COLO829 (cell line): Measurements from ENCODE around the gene RIMBP3B.
"Not testable (repeated sequence)": the region's sequence is repeated elsewhere in the genome, so short reads cannot be mapped to it uniquely, and the experiment has no call there.

Experiments used
- DNase-seq: peaks from one replicate; pipeline ENCODE4 v3.0.0; 2012; ENCODE audit warnings: low spot score

RIMBP3B gene

GRCh38 chr22:21383701-21384467, at the start of gene RIMBP3B:
Gene RIMBP3B (plus strand): TSS chr22:21383751. CDS start chr22:21383859, 108 bp downstream.
- DNase-seq = not testable (repeated sequence)

DNA sequence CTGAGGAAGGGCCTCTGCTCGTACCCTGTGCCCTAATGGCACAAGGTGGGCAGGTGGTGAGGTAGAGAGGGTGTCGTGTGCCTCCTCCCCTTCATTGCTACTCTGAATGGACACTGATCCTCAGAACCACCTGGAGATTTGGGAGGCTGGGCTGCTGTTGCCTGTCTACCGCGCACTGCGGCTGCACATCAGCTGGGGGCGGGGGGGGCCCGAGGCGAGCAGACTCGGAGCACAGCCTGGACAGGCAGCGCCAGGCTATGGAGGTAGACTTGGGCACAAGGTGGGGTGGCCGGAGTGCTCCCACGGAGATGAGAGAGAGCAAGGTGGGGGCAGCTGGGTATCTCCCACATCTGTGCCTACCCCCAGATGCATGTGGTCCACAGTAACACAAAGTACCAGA, 26.0 kb upstream of the RIMBP3B start:
- DNase-seq = not testable (repeated sequence)

- not testable (repeated sequence) for DNase-seq
Measured at GRCh38 chr22:21360525-21360924, 23.0 kb upstream of the RIMBP3B start.

DNA sequence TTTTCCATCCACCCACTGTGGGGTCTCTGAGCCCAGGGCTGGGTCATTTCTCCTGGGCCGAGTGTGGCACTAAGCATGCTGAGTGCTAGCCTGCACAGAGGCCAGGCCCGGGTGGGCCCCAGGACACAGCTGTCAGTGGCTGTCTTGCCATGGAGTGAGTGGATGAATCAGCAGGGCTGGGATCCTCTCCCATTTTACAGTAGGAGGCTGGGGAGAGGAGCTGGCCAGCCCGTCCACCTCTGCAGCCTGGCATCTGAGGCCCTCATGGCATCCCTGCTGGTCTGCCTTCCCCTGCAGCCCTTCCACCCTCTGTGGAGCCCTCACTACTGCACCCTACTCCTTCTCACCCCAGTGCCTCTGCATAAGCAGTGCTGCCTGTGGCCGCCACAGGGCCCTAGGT, 21.1 kb upstream of the RIMBP3B start:
- not testable (repeated sequence) for DNase-seq

- DNase-seq = not testable (repeated sequence)
Measured at GRCh38 chr22:21363061-21363460, 20.5 kb upstream of the RIMBP3B start.

GRCh38 chr22:21363803-21364202, 19.7 kb upstream of the RIMBP3B start:
- DNase-seq = not testable (repeated sequence)

DNA sequence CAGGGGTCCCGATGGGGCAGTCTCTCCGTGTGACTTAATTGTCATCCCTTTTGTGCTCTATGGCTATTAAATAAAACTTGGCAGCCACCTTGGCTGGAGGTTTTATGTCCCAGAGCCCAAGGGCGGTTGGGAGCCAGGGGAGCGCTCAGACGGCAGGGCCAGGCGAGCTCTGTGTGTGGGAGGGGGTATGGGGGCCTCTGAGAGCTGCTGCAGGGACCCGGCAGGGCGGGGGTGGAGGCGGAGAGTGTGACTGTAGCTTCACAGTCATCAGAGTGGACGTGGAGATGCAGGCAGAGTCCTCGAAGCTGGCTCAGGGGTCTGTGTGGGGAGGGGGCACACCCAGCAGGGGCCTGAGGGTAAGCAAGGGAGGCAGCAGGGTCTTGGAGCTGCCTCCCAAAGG, 19.2 kb upstream of the RIMBP3B start:
- not testable (repeated sequence) for DNase-seq

DNA sequence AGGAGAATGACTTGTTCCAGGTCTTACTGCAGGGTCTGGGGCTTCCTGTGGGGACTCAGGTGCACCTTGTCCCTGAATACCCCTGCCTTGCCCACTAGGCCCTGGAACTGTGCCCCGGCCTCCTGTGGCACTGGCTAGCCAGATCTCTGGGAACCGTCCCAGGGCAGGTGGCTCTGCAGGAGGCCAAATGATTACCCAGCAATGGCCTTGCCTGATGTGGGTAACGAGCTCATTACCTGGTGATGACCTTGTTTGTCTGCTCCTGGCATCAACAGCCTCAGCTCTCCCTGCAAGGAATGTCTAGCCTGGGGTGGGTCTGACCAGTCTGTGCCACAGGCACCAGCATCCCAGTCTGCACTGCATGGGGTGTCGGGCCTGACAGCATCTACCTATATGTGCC, 18.2 kb upstream of the RIMBP3B start:
- not testable (repeated sequence) for DNase-seq

DNA sequence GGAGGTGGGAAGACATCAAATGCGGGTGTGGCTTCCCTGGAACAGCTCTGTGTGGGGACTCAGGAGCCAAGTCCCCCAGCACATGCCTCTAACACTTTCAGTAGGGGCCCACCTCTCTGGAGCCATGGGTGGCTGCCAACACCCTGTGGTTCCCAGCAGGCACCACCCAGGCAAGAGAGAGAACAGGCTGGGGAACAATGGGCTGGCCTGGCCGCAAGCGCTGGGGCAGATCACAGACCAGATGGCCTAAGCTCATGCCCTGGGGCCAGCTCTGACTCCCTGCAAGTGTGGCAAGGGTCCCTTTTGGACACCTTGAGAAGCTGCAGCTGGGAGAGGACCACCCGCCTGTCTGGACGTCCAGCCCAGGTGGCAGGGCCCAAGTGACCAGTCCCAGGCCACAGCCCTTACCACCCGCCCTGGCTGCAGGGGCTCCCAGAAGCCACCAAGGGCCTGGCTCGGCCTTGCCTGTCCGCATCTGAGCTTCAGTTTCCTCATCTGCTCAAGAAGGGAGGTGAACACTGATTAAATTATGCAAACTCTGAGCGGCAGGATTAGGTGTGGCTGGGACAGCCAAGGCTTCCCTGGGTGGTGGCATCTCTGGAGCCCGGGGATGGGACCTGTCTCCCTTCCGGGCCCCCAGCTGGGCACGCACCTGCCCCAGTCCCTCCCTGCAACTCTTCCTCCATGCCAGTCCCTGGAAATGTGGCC, 14.8 kb upstream of the RIMBP3B start:
- DNase-seq = not testable (repeated sequence)

DNA sequence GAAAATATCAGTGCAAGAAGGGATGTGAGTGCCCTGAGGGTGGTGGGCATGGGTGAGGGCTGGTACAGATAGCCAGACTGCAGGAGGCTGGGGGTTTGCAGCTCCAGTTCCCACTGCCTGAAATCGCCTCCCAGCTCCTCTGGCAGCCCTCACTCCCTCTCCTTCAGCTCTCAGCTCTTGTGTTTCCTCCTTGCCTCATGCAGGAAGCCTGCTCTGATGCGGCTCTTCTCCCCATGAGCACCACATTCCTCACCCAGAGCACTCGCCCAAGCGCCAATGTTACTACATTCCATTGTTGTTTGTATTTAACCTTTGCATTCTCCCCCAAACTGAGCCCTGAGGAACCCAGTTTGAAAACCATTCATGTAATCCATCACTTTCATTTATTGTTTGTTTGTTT, 7.7 kb upstream of the RIMBP3B start:
- DNase-seq = not testable (repeated sequence)

DNA sequence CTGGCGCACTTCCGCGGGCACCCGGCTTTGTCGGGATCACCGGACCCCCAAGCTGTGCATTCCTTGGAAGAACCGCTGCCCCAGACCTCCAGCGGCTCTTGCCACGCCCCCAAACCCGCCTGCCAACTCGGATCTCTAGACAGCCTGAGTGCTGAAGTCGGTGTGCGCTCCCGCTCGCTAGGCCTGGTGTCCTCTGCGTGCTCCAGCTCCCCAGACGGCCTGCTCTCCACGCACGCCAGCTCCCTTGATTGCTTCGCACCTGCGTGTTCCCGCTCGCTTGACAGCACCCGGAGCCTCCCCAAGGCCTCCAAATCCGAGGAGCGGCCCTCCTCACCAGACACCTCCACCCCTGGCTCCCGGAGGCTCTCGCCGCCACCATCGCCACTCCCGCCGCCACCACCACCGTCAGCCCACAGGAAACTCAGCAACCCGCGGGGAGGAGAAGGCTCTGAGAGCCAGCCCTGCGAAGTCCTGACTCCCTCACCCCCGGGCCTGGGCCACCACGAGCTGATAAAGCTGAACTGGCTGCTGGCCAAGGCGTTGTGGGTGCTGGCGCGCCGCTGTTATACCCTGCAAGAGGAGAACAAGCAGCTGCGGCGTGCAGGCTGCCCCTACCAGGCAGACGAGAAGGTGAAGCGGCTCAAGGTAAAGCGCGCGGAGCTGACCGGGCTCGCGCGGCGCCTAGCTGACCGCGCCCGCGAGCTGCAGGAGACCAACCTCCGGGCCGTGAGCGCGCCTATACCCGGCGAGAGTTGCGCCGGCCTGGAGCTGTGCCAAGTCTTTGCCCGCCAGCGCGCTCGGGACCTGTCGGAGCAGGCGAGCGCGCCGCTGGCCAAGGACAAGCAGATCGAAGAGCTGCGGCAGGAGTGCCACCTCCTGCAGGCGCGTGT, 1.2 kb downstream of the RIMBP3B start:
- not testable (repeated sequence) for DNase-seq

DNA sequence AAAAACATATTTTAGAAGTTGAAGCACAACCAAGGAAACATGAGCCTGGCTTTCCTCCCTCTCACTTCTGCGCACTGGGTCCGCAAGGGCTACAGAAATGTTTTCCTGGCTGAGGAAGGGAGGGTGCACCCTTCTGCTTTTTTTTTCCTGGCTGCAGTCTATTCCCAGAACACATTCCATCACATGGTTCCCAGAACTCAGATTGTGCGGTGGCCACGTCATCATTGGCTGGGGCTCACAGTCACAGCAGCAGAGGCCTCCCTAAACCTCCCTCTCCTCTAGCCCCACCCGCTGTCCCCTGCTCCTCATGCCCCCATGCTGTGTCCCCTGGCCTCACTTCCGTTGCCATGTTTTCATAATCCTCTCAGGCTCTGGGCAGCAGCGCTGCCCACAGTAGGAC, 5.9 kb downstream of the RIMBP3B start:
- DNase-seq = not testable (repeated sequence)

- not testable (repeated sequence) for DNase-seq
Measured at GRCh38 chr22:21390013-21390412, 6.5 kb downstream of the RIMBP3B start.

DNA sequence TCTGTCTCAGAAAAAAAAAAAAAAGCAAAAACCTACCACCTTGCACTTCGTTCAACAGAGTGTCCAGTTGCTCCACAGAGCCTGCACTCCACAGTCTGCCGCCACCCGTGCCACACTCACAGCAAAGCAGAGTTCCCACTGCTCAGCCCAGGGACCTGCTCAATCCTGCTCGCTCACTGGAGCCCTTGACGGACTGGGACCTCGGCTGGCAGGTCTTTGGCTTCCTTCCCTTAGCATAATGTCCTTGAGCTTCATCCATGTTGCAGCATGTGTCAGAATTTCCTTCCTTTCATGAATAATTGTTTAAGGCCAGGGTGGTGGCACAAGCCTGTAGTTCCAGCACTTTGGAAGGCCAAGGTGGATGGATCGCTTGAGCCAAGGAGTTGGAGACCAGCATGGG, 11.1 kb downstream of the RIMBP3B start:
- DNase-seq = not testable (repeated sequence)

GRCh38 chr22:21401197-21401969, 17.8 kb downstream of the RIMBP3B start:
- DNase-seq = not testable (repeated sequence)

- not testable (repeated sequence) for DNase-seq
Measured at GRCh38 chr22:21402763-21403314, 19.3 kb downstream of the RIMBP3B start.

GRCh38 chr22:21407139-21407538, 23.6 kb downstream of the RIMBP3B start:
- not testable (repeated sequence) for DNase-seq

GRCh38 chr22:21407792-21408191, 24.2 kb downstream of the RIMBP3B start:
- DNase-seq = not testable (repeated sequence)

DNA sequence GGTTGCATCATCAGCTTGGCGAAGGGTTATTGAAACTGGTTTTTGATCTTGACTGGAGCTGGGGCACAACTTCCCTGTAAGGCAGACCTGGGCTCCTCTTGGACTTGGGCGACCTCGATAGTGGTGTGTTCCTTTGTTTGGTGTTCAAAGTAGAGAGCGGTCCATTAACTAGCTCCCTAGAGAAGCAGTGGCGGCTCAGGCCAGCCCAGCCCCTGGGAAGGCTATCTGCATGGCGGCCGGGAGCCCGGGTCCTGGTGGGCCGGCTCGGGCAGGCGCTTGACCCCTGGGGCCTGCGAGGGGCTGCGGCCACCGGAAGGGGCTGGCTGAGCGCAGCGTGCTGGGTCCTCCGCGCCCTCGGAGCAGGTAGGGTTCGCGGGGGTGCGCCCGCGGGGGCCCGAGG, 32.8 kb downstream of the RIMBP3B start:
- not testable (repeated sequence) for DNase-seq

DNA sequence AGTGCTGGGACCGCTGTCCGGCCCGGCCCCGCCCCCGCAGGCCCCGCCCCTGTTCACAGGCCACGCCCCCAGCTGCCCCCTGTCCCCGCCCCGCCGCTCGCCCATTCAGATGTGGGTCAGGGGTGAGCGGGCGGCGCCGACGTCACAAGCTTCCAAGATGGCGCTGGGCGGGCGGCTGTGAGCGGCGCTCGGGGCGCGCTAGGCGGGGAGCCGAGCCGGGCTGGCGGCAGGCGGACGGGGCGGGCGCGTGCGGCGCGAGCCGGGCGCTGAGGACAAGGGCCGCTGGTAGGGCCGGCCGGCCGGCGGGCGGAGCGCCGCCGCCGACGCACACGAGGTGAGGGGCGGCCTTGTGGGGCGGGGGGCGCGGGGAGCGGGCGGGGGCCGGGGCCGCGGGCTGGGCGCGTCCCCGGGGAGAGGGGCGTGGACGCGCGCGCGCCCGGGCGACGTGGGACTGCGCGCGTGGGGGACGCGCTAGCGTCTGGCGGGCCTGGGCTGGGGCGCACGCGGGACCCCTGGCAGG, 33.7 kb downstream of the RIMBP3B start, which contains the start of gene HIC2:
Gene HIC2 (plus strand): TSS at position 145 of the 520 bp plus-strand sequence. CDS start 25,461 bp downstream, outside the sequence.
- not testable (repeated sequence) for DNase-seq

GRCh38 chr22:21417853-21418252, 34.3 kb downstream of the RIMBP3B start:
- DNase-seq = not testable (repeated sequence)
